Hair follicle dermal papilla cell (primary cell): ENCODE data around the gene UTP11. TPM values are rescaled to one million over a fixed set of nuclear protein-coding genes. Genes with fewer than 3 reads are reported as not detected.

ENCODE experiments used
- small RNA-seq: library from RNA; depleted of rRNA; stranded (forward); fragments of <200 nt; gene quantifications from one replicate; pipeline ENCODE3, GENCODE V24; 2012
- total RNA-seq: library from RNA; depleted of rRNA; stranded (reverse); fragments of >200 nt; gene quantifications from 2 replicates; pipeline ENCODE4 v1.2.3, GENCODE V29; 2012

UTP11 gene, protein sequence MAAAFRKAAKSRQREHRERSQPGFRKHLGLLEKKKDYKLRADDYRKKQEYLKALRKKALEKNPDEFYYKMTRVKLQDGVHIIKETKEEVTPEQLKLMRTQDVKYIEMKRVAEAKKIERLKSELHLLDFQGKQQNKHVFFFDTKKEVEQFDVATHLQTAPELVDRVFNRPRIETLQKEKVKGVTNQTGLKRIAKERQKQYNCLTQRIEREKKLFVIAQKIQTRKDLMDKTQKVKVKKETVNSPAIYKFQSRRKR
- 38.5 and 45.3 TPM in 2 replicates for total RNA-seq

GRCh38 chr1:38012363-38013226 is at the start of gene UTP11:
UTP11 (plus strand) TSS chr1:38012734; CDS start chr1:38012803, 69 bp downstream.

DNA sequence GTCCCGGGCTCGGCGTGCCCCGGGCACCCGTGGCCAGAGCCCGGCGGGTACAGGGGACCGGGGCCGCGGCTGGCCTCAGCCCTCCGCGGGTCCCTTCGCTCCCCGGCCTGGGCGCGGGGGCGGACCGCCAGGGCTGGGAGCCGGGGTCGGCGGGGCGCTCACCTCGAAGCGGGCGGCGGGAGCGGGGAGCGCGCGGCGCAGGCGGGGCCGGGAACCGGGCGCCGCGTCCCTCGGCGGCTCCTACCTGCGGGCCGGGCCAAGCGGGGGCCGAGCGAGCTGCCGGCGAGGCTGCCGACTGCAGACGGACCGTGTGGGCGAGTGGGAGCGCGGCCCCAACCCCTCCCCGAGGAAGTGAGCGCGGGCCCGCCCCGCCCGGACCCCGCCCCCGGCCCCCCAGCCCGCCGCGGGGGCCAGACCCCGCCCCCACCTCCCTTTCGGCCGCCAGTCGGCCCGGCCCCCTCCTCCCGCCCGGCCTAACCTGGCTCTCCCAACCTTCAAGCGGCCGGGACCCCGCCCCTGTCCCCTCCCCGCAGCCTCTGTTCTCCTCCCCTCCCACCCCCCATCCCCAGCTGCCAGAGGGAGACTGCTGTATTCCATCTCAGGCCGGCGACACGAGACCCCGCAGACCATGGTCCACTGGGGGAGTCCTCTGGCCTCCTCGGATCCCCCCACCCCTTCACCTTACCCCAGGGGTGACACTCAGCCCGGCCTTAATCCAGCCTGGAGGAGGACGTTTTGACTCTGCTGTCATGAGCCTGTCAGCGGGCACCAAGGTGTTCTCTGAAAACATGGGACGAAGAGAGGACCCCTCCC is 7.1 kb upstream of the UTP11 start, which contains the start of gene FHL3:
FHL3 (minus strand) TSS at position 320 of the 813 bp plus-strand sequence. CDS start 6,102 bp downstream, outside the sequence.

GRCh38 chr1:38046333-38046883 is 33.9 kb downstream of the UTP11 start, which contains the start of gene POU3F1:
POU3F1 (minus strand) TSS chr1:38046793; CDS start chr1:38046743, 50 bp downstream.

Small RNAs within 50 kb of the gene (small RNA-seq; reads per million reads assigned to genes)
- gene RNU6-510P: not detected

Other genes starting within 250 kb of the UTP11 start
- not detected in 2 replicates for gene EPHA10, start 247.6 kb upstream of the UTP11 start, total RNA-seq
- gene MANEAL, start 218.9 kb upstream of the UTP11 start, total RNA-seq: 1.6 and 1.8 TPM in 2 replicates
- gene C1orf122, start 204.9 kb upstream of the UTP11 start, total RNA-seq: 17.0 and 18.0 TPM in 2 replicates
- gene YRDC, start 204.5 kb upstream of the UTP11 start, total RNA-seq: 12.6 and 16.6 TPM in 2 replicates
- 3.2 and 3.4 TPM in 2 replicates for gene MTF1, start 153.1 kb upstream of the UTP11 start, total RNA-seq
- gene INPP5B, start 65.7 kb upstream of the UTP11 start, total RNA-seq: 41.0 and 53.7 TPM in 2 replicates
- 58.2 and 58.4 TPM in 2 replicates for gene SF3A3, start 22.7 kb upstream of the UTP11 start, total RNA-seq
- gene FHL3, start 7.2 kb upstream of the UTP11 start, total RNA-seq: 43.8 and 44.9 TPM in 2 replicates
- not detected in 2 replicates for gene POU3F1, start 34.1 kb downstream of the UTP11 start, total RNA-seq